Karpas-422 (cell line): ENCODE data around the gene IQSEC3. TPM values are rescaled to one million over a fixed set of nuclear protein-coding genes. Genes with fewer than 3 reads are reported as not detected.
"Not testable (repeated sequence)": the region's sequence is repeated elsewhere in the genome, so short reads cannot be mapped to it uniquely, and the experiment has no call there.

Source experiments
- DNase-seq: peaks from one replicate; pipeline ENCODE4 v3.0.0-alpha.2; 2015
- H2AFZ ChIP-seq: fragments of 200-600 bp; sonication (generic); 2 replicates; pipeline ENCODE4 v1.6.1; 2014; ENCODE audit warnings: antibody characterized with exemption, low read length, mixed read lengths
- H3K27ac ChIP-seq: fragments of 200-600 bp; sonication (generic); 2 replicates; pipeline ENCODE4 v1.5.1; 2014; ENCODE audit warnings: mild to moderate bottlenecking, low read length, moderate library complexity
- H3K27me3 ChIP-seq: fragments of 200-600 bp; sonication (generic); 2 replicates; pipeline ENCODE4 v1.6.1; 2014; ENCODE audit warnings: low read length, mixed read lengths
- H3K36me3 ChIP-seq: fragments of 200-600 bp; sonication (generic); 2 replicates; pipeline ENCODE4 v1.6.1; 2014; ENCODE audit warnings: low read length, mixed read lengths; ENCODE audit not compliant: insufficient read depth
- H3K4me1 ChIP-seq: fragments of 200-600 bp; sonication (generic); 2 replicates; pipeline ENCODE4 v1.6.1; 2014; ENCODE audit warnings: mild to moderate bottlenecking, low read length, mixed read lengths
- H3K4me2 ChIP-seq: fragments of 200-600 bp; sonication (generic); 2 replicates; pipeline ENCODE4 v1.6.1; 2014; ENCODE audit warnings: low read length, low read depth, mild to moderate bottlenecking; ENCODE audit not compliant: poor library complexity, severe bottlenecking
- H3K4me3 ChIP-seq: fragments of 200-600 bp; sonication (generic); 2 replicates; pipeline ENCODE4 v1.5.1; 2014; ENCODE audit warnings: mild to moderate bottlenecking, antibody characterized with exemption, low read length, mixed read lengths
- H3K79me2 ChIP-seq: fragments of 200-600 bp; sonication (generic); 2 replicates; pipeline ENCODE4 v1.6.1; 2014; ENCODE audit warnings: mild to moderate bottlenecking, low read length, mixed read lengths
- H3K9ac ChIP-seq: fragments of 200-600 bp; sonication (generic); 2 replicates; pipeline ENCODE4 v1.6.0; 2014; ENCODE audit warnings: low read length
- H3K9me2 ChIP-seq: fragments of 200-600 bp; sonication (generic), shearing (Covaris generic); replicated peaks from 2 replicates; pipeline ENCODE4 v1.6.0; 2014; ENCODE audit warnings: mild to moderate bottlenecking, low read length, moderate library complexity; ENCODE audit not compliant: insufficient read depth
- H3K9me3 ChIP-seq: fragments of 300-700, 200-600 bp; sonication (generic); 2 replicates; pipeline ENCODE4 v1.6.1; 2014; ENCODE audit warnings: low read length, mixed read lengths
- H4K20me1 ChIP-seq: fragments of 200-600 bp; sonication (generic); 2 replicates; pipeline ENCODE4 v1.6.1; 2014; ENCODE audit warnings: mild to moderate bottlenecking, antibody characterized with exemption, low read length, low read depth; ENCODE audit not compliant: insufficient read depth
- total RNA-seq: library from RNA; depleted of rRNA; stranded (reverse); fragments of >200 nt; shearing (Covaris generic); gene quantifications from 2 replicates; pipeline ENCODE4 v1.2.3, GENCODE V29; 2014; ENCODE audit warnings: low replicate concordance

IQSEC3 gene
- total RNA-seq, 1 experiment from 2014 or later: not detected

DNA sequence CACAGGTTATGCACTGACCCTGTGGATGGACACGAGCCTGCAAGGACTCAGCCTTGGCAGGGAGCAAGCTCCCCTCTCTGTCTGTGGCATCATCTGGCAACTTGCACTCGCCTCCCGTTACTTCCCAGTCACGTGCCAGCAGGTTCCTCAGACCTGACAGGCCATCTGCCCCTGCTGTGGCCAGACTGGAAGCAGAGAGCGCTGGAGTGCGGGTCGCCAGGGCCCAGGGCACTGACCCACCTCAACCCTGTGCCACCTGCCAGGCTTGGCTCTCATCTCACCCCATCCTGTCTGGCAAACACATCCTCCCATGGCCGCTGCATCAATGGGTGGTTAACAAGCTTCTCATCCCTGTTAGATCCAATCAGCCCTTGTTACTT, 119.0 kb downstream of the IQSEC3 start:
- Histone ChIP-seq H4K20me1 (no peaks in the 10 kb centered on the region), H3K36me3 (no peaks in the 10 kb centered on the region), H2AFZ (no peak overlapping the region), H3K4me2 (no peak overlapping the region), H3K27ac (no peak overlapping the region), H3K9me2 (no peaks in the 10 kb centered on the region), H3K27me3 (no peaks in the 10 kb centered on the region), H3K79me2 (no peaks in the 10 kb centered on the region), H3K9me3 (no peaks in the 10 kb centered on the region), H3K9ac (no peak overlapping the region), H3K4me1 (no peaks in the 10 kb centered on the region), H3K4me3 (no peak overlapping the region)
- DNase-seq: no peak

DNA sequence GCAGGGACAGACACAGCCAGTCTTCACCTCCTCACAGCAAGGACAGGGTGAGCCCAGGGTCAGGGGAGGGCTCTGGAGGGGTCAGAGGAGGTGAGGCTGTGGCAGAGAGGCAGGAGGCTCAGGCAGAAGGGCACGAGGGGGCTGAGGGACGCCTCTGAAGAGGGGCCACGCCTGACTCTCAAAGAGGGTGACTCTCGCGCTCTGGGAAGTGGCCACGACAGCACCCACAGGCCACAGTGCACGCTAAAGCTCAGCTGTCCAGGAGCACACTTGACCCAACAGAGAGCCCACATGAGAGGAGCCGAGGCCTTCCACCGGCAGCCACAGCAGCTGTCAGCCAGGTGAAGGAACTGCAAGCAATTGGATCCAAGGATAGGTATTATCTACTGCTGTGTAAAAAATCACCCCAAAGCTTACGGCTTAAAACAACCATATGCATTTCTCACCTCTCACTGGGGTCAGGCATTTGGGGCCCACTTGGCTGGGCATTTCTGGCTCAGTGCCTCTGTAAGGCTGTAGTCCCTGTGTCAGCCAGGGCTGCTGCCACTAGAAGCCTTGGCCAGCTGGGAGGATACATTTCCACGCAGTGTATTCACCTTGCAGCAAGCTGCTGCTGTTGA, 119.5 kb downstream of the IQSEC3 start:
- Histone ChIP-seq H3K79me2 (no peaks in the 10 kb centered on the region), H3K4me1 (no peaks in the 10 kb centered on the region), H2AFZ (no peak overlapping the region), H4K20me1 (no peaks in the 10 kb centered on the region), H3K9me2 (no peaks in the 10 kb centered on the region), H3K9me3 (no peaks in the 10 kb centered on the region), H3K4me3 (no peak overlapping the region), H3K27ac (no peak overlapping the region), H3K27me3 (no peaks in the 10 kb centered on the region), H3K36me3 (no peaks in the 10 kb centered on the region), H3K9ac (no peak overlapping the region), H3K4me2 (no peak overlapping the region)
- DNase-seq: no peak

DNA sequence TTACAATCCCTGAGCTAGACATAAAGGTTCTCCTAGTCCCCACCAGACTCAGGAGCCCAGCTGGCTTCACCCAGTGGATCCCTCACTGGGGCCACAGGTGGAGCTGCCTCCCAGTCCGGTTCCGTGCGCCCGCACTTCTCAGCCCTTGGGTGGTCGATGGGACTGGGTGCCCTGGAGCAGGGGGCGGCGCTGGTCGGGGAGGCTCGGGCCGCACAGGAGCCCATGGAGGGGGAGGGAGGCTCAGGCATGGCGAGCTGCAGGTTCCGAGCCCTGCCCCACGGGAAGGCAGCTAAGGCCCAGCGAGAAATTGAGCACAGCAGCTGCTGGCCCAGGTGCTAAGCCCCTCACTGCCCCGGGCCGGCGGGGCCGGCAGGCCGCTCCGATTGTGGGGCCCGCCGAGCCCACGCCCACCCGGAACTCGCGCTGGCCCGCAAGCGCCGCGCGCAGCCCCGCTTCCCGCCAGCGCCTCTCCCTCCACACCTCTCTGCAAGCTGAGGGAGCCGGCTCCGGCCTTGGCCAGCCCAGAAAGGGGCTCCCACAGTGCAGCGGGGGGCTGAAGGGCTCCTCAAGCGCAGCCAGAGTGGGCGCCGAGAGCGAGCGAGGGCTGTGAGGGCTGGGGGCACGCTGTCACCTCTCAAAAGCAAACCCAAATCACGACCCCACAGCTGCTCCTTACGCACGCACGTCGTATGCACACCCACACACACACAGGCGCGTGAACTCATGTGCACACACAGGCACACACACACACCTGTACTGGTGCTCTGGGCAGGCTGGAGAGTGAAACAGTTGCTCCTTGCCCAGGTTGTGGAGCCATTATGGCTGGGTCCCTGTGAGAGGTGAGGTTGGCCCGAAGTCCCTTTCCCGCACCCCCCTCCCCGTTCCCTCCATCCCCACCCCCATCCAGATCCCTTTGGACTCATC, 121.7 kb downstream of the IQSEC3 start:
- H2AFZ ChIP-seq, H3K27me3 ChIP-seq, H3K4me2 ChIP-seq, H3K9me3 ChIP-seq, H3K79me2 ChIP-seq, H3K27ac ChIP-seq, H3K4me3 ChIP-seq, H3K36me3 ChIP-seq, H4K20me1 ChIP-seq, H3K9me2 ChIP-seq, DNase-seq, H3K9ac ChIP-seq, H3K4me1 ChIP-seq: not testable (repeated sequence)

DNA sequence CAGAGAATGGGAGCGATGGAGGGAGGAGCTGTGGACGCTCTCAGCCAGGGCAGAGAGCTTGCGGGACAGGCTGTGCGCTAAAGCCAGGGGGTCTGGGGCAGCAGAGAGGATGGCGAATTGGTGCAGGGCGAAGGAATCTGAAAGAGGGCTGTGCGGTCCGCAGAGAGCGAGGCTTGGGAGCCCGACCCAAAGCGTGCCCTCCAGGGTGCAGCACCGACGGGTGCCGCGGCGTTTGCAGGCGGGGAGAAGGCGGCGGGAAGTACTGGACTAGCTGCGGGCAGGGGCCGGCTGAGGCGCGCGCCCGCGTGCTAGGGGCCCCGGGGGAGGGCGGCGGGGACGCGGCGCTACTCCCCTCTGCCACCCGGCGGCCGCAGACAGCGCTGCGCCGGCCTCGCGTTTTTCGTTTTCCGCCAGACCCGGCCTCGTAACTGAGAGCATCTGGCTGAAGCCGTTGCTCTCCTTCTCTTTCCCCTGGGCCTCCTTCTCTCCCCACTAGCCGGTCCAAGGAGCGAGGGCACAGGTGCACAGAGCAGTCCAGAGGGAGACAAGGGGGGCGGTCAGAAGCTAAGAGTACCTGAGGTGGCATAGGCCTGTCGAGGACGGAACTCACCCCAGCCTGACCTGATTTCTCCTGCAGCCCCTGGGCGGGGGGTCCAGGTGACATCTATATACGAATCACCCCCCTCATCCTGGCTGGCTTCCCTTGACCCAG, 122.5 kb downstream of the IQSEC3 start:
- no peaks in the 10 kb centered on the region for H4K20me1 ChIP-seq
- H3K27ac ChIP-seq: no peak overlapping the region
- H3K27me3 ChIP-seq: no peaks in the 10 kb centered on the region
- H3K9me2 ChIP-seq: no peaks in the 10 kb centered on the region
- H3K4me2 ChIP-seq: no peak overlapping the region
- no peaks in the 10 kb centered on the region for H3K4me1 ChIP-seq
- H3K9me3 ChIP-seq: no peaks in the 10 kb centered on the region
- H3K4me3 ChIP-seq: no peak overlapping the region
- no peak for DNase-seq
- no peak overlapping the region for H2AFZ ChIP-seq
- H3K36me3 ChIP-seq: no peaks in the 10 kb centered on the region
- no peaks in the 10 kb centered on the region for H3K79me2 ChIP-seq
- H3K9ac ChIP-seq: no peak overlapping the region

DNA sequence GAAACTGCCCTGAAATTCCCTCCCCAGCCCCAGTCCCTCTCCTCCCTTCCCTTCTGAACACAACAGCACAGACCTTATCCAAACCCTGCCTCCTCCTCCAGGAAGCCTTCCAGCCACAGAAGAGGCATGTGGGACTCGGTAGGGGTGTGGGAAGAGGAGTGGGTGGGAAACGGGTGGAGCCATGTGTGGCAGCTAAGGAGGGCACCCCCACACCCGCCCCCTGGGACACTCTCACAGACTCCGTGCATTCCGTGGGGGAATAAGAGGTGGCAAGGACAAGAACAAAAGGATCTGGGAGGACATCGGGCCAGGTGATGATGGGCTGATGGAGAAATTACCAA, 123.0 kb downstream of the IQSEC3 start:
- H3K36me3 ChIP-seq: no peaks in the 10 kb centered on the region
- no peak overlapping the region for H3K4me3 ChIP-seq
- H3K27me3 ChIP-seq: no peaks in the 10 kb centered on the region
- no peak overlapping the region for H3K9ac ChIP-seq
- no peaks in the 10 kb centered on the region for H3K4me1 ChIP-seq
- no peaks in the 10 kb centered on the region for H4K20me1 ChIP-seq
- H2AFZ ChIP-seq: no peak overlapping the region
- no peak overlapping the region for H3K27ac ChIP-seq
- H3K4me2 ChIP-seq: no peak overlapping the region
- DNase-seq: no peak
- H3K9me3 ChIP-seq: no peaks in the 10 kb centered on the region
- H3K9me2 ChIP-seq: no peaks in the 10 kb centered on the region
- no peaks in the 10 kb centered on the region for H3K79me2 ChIP-seq

DNA sequence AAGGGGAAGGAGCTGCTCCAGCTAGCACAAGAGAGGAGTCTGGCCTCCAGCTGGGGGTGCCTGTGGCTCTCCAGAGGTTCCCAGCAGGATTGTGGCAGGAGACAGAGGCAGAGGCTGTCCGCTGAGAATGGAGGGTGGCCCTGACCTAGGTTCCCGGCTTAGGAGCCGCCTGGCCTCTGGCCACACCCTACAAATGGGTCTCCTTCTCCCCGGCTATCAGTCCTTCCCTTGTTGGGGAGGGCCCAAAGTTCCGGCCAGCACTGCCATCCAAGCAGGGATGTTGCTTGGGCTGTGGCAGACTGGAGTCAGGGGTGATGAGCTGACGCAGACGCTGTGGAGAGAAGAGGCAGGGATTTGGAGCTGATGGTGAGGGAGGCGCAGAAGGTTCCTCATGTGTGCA, 124.3 kb downstream of the IQSEC3 start:
- no peaks in the 10 kb centered on the region for H3K4me1 ChIP-seq
- no peak overlapping the region for H3K9ac ChIP-seq
- H3K9me3 ChIP-seq: no peaks in the 10 kb centered on the region
- no peak overlapping the region for H2AFZ ChIP-seq
- no peaks in the 10 kb centered on the region for H3K79me2 ChIP-seq
- H3K36me3 ChIP-seq: no peaks in the 10 kb centered on the region
- no peaks in the 10 kb centered on the region for H3K27me3 ChIP-seq
- H4K20me1 ChIP-seq: no peaks in the 10 kb centered on the region
- no peak overlapping the region for H3K27ac ChIP-seq
- H3K4me2 ChIP-seq: no peak overlapping the region
- no peak for DNase-seq
- H3K4me3 ChIP-seq: no peak overlapping the region
- no peaks in the 10 kb centered on the region for H3K9me2 ChIP-seq

DNA sequence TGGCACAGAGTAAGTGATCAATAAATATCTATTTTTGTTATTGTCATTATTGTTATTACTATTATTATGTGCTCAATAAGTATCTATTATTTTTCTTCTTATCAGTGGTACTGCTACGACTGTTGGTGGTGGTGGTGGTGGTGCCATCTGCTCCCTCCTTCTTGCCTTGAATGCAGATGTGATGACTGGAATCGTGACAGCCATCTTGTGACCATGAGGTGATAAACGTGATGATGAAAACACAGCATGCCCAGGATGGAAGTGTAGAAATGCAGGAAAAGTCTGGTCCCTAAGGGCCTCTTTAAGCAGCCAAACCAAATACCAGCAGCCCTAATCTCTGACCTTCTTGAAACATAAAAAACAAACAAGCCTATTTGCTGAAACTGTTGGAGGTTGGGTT, 125.0 kb downstream of the IQSEC3 start:
- no peak overlapping the region for H3K9ac ChIP-seq
- DNase-seq: no peak
- no peaks in the 10 kb centered on the region for H3K9me2 ChIP-seq
- H4K20me1 ChIP-seq: no peaks in the 10 kb centered on the region
- no peaks in the 10 kb centered on the region for H3K4me1 ChIP-seq
- no peaks in the 10 kb centered on the region for H3K36me3 ChIP-seq
- H3K79me2 ChIP-seq: no peaks in the 10 kb centered on the region
- no peaks in the 10 kb centered on the region for H3K27me3 ChIP-seq
- H3K4me3 ChIP-seq: no peak overlapping the region
- H2AFZ ChIP-seq: no peak overlapping the region
- no peak overlapping the region for H3K27ac ChIP-seq
- H3K9me3 ChIP-seq: no peaks in the 10 kb centered on the region
- H3K4me2 ChIP-seq: no peak overlapping the region

DNA sequence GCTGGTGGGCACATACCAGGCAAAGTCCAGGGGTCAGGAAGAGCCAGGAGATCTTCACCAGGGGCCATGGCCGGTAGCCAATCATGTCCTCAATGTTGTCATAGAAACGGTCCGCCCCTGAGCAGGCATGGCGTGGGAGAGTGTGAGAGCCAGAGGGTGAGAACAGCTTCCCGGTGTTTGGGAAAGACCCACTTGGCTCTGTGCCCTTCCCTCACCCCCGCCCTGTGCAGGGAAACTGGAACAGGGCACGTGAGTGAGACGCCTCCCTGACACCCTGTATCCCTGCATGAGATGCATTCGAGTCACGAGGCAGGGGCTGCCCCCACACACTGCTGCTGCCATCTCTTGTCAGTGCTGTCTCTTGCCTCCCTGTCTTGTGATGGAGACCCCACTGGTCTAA, 126.7 kb downstream of the IQSEC3 start:
- H3K27me3 ChIP-seq: no peaks in the 10 kb centered on the region
- no peaks in the 10 kb centered on the region for H3K9me2 ChIP-seq
- H3K4me3 ChIP-seq: no peak overlapping the region
- no peaks in the 10 kb centered on the region for H3K79me2 ChIP-seq
- no peak for DNase-seq
- H2AFZ ChIP-seq: no peak overlapping the region
- H3K9ac ChIP-seq: no peak overlapping the region
- no peaks in the 10 kb centered on the region for H3K36me3 ChIP-seq
- no peaks in the 10 kb centered on the region for H4K20me1 ChIP-seq
- H3K9me3 ChIP-seq: no peaks in the 10 kb centered on the region
- H3K27ac ChIP-seq: no peak overlapping the region
- no peaks in the 10 kb centered on the region for H3K4me1 ChIP-seq
- H3K4me2 ChIP-seq: no peak overlapping the region
